K562 (cell line): ENCODE results near the gene IGFALS. TPM values are rescaled to one million over a fixed set of nuclear protein-coding genes. Genes with fewer than 3 reads are reported as not detected.
A peak's percentile ranks its signal among the peaks of the same experiment; 100 is the strongest.

Experiments
- BRCA1 ChIP-seq, 2 experiments: fragments of 450-650 bp in 1 of 2; sonication (generic) in 1 of 2; formaldehyde crosslinking in 1 of 2; IDR thresholded peaks; 2 replicates each; pipeline versions ENCODE4 v1.5.0 to v1.6.1; 2017 to 2020; ENCODE audit warnings: mild to moderate bottlenecking in 1 of 2, missing genetic modification reagents in 1 of 2
- DLX4 ChIP-seq: fragments of 250-450 bp; sonication (Bioruptor Pico); IDR thresholded peaks from 2 replicates; pipeline ENCODE4 v1.6.1; 2021; ENCODE audit warnings: mild to moderate bottlenecking
- ERF ChIP-seq: fragments of 450-650 bp; formaldehyde crosslinking; IDR thresholded peaks from 2 replicates; pipeline ENCODE4 v1.4.0; 2020; ENCODE audit warnings: mild to moderate bottlenecking, mixed read lengths
- MYC ChIP-seq, 2 experiments: fragments of 250-450 bp in 1 of 2; sonication (Bioruptor Pico) in 1 of 2; IDR thresholded peaks; 2 replicates each; pipeline versions ENCODE4 v1.5.1 to v1.6.1; 2012 to 2021; ENCODE audit warnings: low read depth in 2 of 2, borderline replicate concordance in 1 of 2, improper control_type of control experiment in 1 of 2, low read length in 1 of 2, mild to moderate bottlenecking in 1 of 2, moderate library complexity in 1 of 2
- TGIF2 ChIP-seq: sonication (generic); formaldehyde crosslinking; IDR thresholded peaks from 2 replicates; pipeline ENCODE4 v1.8.1; 2022; ENCODE audit warnings: mild to moderate bottlenecking, missing genetic modification reagents, moderate library complexity
- polyA plus RNA-seq, 8 experiments: library from polyadenylated mRNA; depleted of rRNA in 4 of 8; stranded (reverse) in 5 of 8; unstranded in 3 of 8; fragments of >200 nt; fragmentation: Nextera tagmentation in 2 of 8; fragmentation: Illumina TruSeq in 1 of 8; extraction: Ambion mirVana in 2 of 8; extraction: Trizol in 1 of 8; gene quantifications; 2 replicates each; pipeline versions ENCODE4 v1.2.1 to v1.2.3, GENCODE V29; 2011 to 2014; ENCODE audit warnings: inconsistent platforms in 1 of 8, missing spikeins in 1 of 8
- total RNA-seq, 7 experiments: library from RNA; depleted of rRNA in 6 of 7; stranded (reverse); fragments of >200 nt in 6 of 7; fragmentation: Illumina TruSeq in 2 of 7; extraction: Trizol in 2 of 7; gene quantifications; 2 replicates each; pipeline versions ENCODE4 v1.2.1 to v1.2.3, GENCODE V29; 2011 to 2021; ENCODE audit warnings: low replicate concordance in 1 of 7
- TF ChIP-seq, protein P1 (sequence below), 2 experiments: IDR thresholded peaks; 2 replicates each; pipeline ENCODE4 v1.6.1; 2011; ENCODE audit warnings: borderline replicate concordance in 1 of 2, control low read depth in 1 of 2, low read depth in 1 of 2, low read length in 1 of 2, mild to moderate bottlenecking in 1 of 2, mixed read lengths in 1 of 2, moderate library complexity in 1 of 2; ENCODE audit not compliant: insufficient read depth in 1 of 2, insufficient read length in 1 of 2, poor library complexity in 1 of 2, severe bottlenecking in 1 of 2; ENCODE audit errors: extremely low read depth in 1 of 2

The IGFALS gene
- total and polyA plus RNA-seq, 9 of the 15 experiments (the other 6 are each of a cell fraction or from before 2014, with no cell fraction given), result not detected

GRCh38 chr16:1763521-1764511, 29.7 kb downstream of the IGFALS start (continued):
- no peak for TF ChIP-seq DLX4 (CRISPR knock-in tag)
- TF ChIP-seq ERF (CRISPR knock-in tag), result 0 out of 2 replicates have a peak, but pooled peaks have one; percentile 28
- no peak for TF ChIP-seq TGIF2
- TF ChIP-seq BRCA1 (IDR thresholded peaks at IDR 0.05), result no peak
- 0 out of 2 replicates have a peak, but pooled peaks have one; percentile 7 for TF ChIP-seq BRCA1 (CRISPR knock-in tag; IDR thresholded peaks at IDR 0.05)
- peak; percentile 34; the same call in 1 of the 2 replicates for TF ChIP-seq MYC (IDR thresholded peaks at IDR 0.05; ENCODE audit: low read depth, low read length)
- no peak for TF ChIP-seq MYC (CRISPR knock-in tag; IDR thresholded peaks at IDR 0.05; ENCODE audit: borderline replicate concordance, low read depth)
- TF ChIP-seq, protein P1, sequence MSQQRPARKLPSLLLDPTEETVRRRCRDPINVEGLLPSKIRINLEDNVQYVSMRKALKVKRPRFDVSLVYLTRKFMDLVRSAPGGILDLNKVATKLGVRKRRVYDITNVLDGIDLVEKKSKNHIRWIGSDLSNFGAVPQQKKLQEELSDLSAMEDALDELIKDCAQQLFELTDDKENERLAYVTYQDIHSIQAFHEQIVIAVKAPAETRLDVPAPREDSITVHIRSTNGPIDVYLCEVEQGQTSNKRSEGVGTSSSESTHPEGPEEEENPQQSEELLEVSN (IDR thresholded peaks at IDR 0.05; ENCODE audit: borderline replicate concordance in 1 of 2, extremely low read depth in 1 of 2, insufficient read depth in 1 of 2, insufficient read length in 1 of 2, low read depth in 1 of 2, low read length in 1 of 2, poor library complexity in 1 of 2, severe bottlenecking in 1 of 2), result peak; percentile 95 to 99
- TF ChIP-seq, all 486 proteins: peak for 35
